ENCODE data around the gene HMOX2.

The HMOX2 gene

GRCh38 chr16:4475880-4476788, at the start of gene HMOX2:
TSS of gene HMOX2 (plus strand) at chr16:4476398. CDS start at chr16:4505525, 29,127 bp downstream.
- DNase-seq (ENCODE audit: low read depth in 2 of 2, low spot score in 1 of 2) = peak; percentile 82 to 85

- no peak for DNase-seq (ENCODE audit: low read depth in 2 of 2, low spot score in 1 of 2)
These were observed 49.4 kb upstream of the HMOX2 start for GRCh38 chr16:4426722-4427372.

GRCh38 chr16:4428500-4428899, 47.7 kb upstream of the HMOX2 start:
- DNase-seq (ENCODE audit: low read depth in 2 of 2, low spot score in 1 of 2) = no peak

- no peak for DNase-seq (ENCODE audit: low read depth in 2 of 2, low spot score in 1 of 2)
These were observed 45.2 kb upstream of the HMOX2 start for GRCh38 chr16:4431023-4431422.

GRCh38 chr16:4433228-4433627, 43.0 kb upstream of the HMOX2 start:
- no peak for DNase-seq (ENCODE audit: low read depth in 2 of 2, low spot score in 1 of 2)

- no peak for DNase-seq (ENCODE audit: low read depth in 2 of 2, low spot score in 1 of 2)
These were observed 42.0 kb upstream of the HMOX2 start for GRCh38 chr16:4433914-4434787.

GRCh38 chr16:4435337-4436067, 40.7 kb upstream of the HMOX2 start:
- no peak for DNase-seq (ENCODE audit: low read depth in 2 of 2, low spot score in 1 of 2)

- DNase-seq (ENCODE audit: low read depth in 2 of 2, low spot score in 1 of 2) = no peak
These were observed 38.8 kb upstream of the HMOX2 start for GRCh38 chr16:4437366-4437765.

GRCh38 chr16:4442371-4442770, 33.8 kb upstream of the HMOX2 start:
- DNase-seq (ENCODE audit: low read depth in 2 of 2, low spot score in 1 of 2) = no peak

GRCh38 chr16:4443271-4443670, 32.9 kb upstream of the HMOX2 start:
- DNase-seq (ENCODE audit: low read depth in 2 of 2, low spot score in 1 of 2) = no peak

GRCh38 chr16:4443986-4444385, 32.2 kb upstream of the HMOX2 start:
- DNase-seq (ENCODE audit: low read depth in 2 of 2, low spot score in 1 of 2) = no peak

- no peak for DNase-seq (ENCODE audit: low read depth in 2 of 2, low spot score in 1 of 2)
These were observed 25.8 kb upstream of the HMOX2 start for GRCh38 chr16:4450430-4450829.

- DNase-seq (ENCODE audit: low read depth in 2 of 2, low spot score in 1 of 2) = no peak
These were observed 25.2 kb upstream of the HMOX2 start for GRCh38 chr16:4450931-4451519.

GRCh38 chr16:4452674-4453073, 23.5 kb upstream of the HMOX2 start:
- no peak for DNase-seq (ENCODE audit: low read depth in 2 of 2, low spot score in 1 of 2)

- DNase-seq (ENCODE audit: low read depth in 2 of 2, low spot score in 1 of 2) = no peak
These were observed 21.6 kb upstream of the HMOX2 start for GRCh38 chr16:4454623-4455022.

GRCh38 chr16:4455081-4455480, 21.1 kb upstream of the HMOX2 start:
- no peak for DNase-seq (ENCODE audit: low read depth in 2 of 2, low spot score in 1 of 2)

GRCh38 chr16:4455951-4456350, 20.2 kb upstream of the HMOX2 start:
- DNase-seq (ENCODE audit: low read depth in 2 of 2, low spot score in 1 of 2) = no peak

GRCh38 chr16:4460936-4461249, 15.3 kb upstream of the HMOX2 start:
- DNase-seq (ENCODE audit: low read depth in 2 of 2, low spot score in 1 of 2) = no peak

- DNase-seq (ENCODE audit: low read depth in 2 of 2, low spot score in 1 of 2) = no peak
These were observed 14.7 kb upstream of the HMOX2 start for GRCh38 chr16:4461250-4462085.
